Gastroesophageal sphincter (tissue), 3 donors: ENCODE data around the gene GRIP1.

Experiments
- EP300 ChIP-seq: sonication (generic); formaldehyde crosslinking; IDR thresholded peaks from one replicate; pipeline ENCODE4 v1.6.1; 2017; ENCODE audit warnings: antibody characterized with exemption, mild to moderate bottlenecking
- POLR2A ChIP-seq, 2 donors: fragments of 450-650 bp; IDR thresholded peaks; one replicate each; pipeline ENCODE4 v1.6.1; 2017; ENCODE audit warnings: antibody characterized with exemption in 2 of 2, mild to moderate bottlenecking in 2 of 2, moderate library complexity in 1 of 2
- POLR2AphosphoS5 ChIP-seq: sonication (generic); formaldehyde crosslinking; IDR thresholded peaks from one replicate; pipeline ENCODE4 v1.6.1; 2017; ENCODE audit warnings: antibody characterized with exemption
- TF ChIP-seq, protein P1 (sequence below), 4 experiments: fragments of 200-600 bp in 2 of 4; fragments of 450-650 bp in 2 of 4; sonication (generic) in 1 of 4; IDR thresholded peaks; one replicate each; pipeline ENCODE4 v1.5.1; 2017 to 2019; ENCODE audit warnings: antibody characterized with exemption in 4 of 4, mild to moderate bottlenecking in 2 of 4, moderate library complexity in 2 of 4

DNA sequence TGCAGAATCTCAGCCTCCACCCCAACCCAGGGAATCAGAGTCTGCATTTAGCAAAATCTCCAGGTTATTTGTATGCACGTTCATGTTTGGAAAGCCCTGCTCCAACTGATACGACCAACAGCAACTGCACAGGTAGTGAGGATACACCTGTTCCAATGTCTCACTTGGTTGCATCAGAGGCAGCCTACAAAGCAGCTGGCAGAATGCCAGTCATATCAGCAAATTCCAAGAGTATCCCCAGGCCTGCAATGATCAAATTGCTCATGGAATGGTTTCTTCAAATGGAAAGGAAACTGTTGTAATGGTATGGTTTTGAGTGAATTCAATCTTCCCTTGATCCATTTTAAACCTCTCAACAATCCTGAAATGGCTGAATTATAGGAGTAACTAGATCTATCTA, 75.4 kb downstream of the GRIP1 start:
- TF ChIP-seq, protein P1, sequence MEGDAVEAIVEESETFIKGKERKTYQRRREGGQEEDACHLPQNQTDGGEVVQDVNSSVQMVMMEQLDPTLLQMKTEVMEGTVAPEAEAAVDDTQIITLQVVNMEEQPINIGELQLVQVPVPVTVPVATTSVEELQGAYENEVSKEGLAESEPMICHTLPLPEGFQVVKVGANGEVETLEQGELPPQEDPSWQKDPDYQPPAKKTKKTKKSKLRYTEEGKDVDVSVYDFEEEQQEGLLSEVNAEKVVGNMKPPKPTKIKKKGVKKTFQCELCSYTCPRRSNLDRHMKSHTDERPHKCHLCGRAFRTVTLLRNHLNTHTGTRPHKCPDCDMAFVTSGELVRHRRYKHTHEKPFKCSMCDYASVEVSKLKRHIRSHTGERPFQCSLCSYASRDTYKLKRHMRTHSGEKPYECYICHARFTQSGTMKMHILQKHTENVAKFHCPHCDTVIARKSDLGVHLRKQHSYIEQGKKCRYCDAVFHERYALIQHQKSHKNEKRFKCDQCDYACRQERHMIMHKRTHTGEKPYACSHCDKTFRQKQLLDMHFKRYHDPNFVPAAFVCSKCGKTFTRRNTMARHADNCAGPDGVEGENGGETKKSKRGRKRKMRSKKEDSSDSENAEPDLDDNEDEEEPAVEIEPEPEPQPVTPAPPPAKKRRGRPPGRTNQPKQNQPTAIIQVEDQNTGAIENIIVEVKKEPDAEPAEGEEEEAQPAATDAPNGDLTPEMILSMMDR (IDR thresholded peaks at IDR 0.05), result no peak
- TF ChIP-seq POLR2AphosphoS5, result no peak
- TF ChIP-seq POLR2A (IDR thresholded peaks at IDR 0.05), result no peak
- TF ChIP-seq EP300, result no peak
